Stimulated activated naive CD8-positive, alpha-beta T cell treated with anti-CD3 and anti-CD28 coated beads, Interleukin-15, amount 100 ng/mL, for 72 hours (primary cell): Measurements from ENCODE around the gene LSS.
"Not testable (repeated sequence)": the region's sequence is repeated elsewhere in the genome, so short reads cannot be mapped to it uniquely, and the experiment has no call there.

Source experiments
- ATAC-seq: fragments of 150-1000 bp; cut with Tn5 transposase; 2 replicates; pipeline ENCODE4 v1.10.0; 2021; ENCODE audit warnings: mild to moderate bottlenecking, moderate library complexity
- DNase-seq, 2 donors: peaks; one replicate each; pipeline ENCODE4 v3.0.0; 2021 to 2022
- H3K27ac Mint-ChIP-seq, 2 donors: one replicate each; pipeline ENCODE4 v1.8.0; 2022; ENCODE audit warnings: mild to moderate bottlenecking in 2 of 2, mixed read lengths in 2 of 2, moderate library complexity in 2 of 2
- H3K27me3 Mint-ChIP-seq: one replicate; pipeline ENCODE4 v1.8.0; 2022; ENCODE audit warnings: mixed read lengths
- H3K4me1 Mint-ChIP-seq: one replicate; pipeline ENCODE4 v1.8.0; 2022; ENCODE audit warnings: mild to moderate bottlenecking, mixed read lengths
- H3K4me3 Mint-ChIP-seq, 2 donors: one replicate each; pipeline ENCODE4 v1.8.0; 2022; ENCODE audit warnings: mild to moderate bottlenecking in 2 of 2, mixed read lengths in 2 of 2, moderate library complexity in 1 of 2
- H3K9me3 Mint-ChIP-seq, 2 donors: one replicate each; pipeline ENCODE4 v1.8.0; 2022; ENCODE audit warnings: mixed read lengths in 2 of 2

Gene LSS

GRCh38 chr21:46145159-46145839, 83.3 kb downstream of the LSS start:
- ATAC-seq (peak; percentile 41), DNase-seq (no peak)
- Mint-ChIP-seq H3K4me1 (peaks cover 34% of the 10 kb centered on the region), H3K4me3 (no peak overlapping the region), H3K27me3 (peaks cover 4% of the 10 kb centered on the region), H3K27ac (no peak overlapping the region), H3K9me3 (no peaks in the 10 kb centered on the region)

- Mint-ChIP-seq H3K4me1 (peaks cover 34% of the 10 kb centered on the region), H3K9me3 (no peaks in the 10 kb centered on the region), H3K4me3 (peak overlapping the region; percentile 47 to 67), H3K27ac (peak overlapping the region in 1 of 2 donors; percentile 88), H3K27me3 (peaks cover 12% of the 10 kb centered on the region)
- no peak for ATAC-seq
- DNase-seq, result no peak
Measured at GRCh38 chr21:46144464-46145070, 84.0 kb downstream of the LSS start.

GRCh38 chr21:46142582-46143473, 85.7 kb downstream of the LSS start:
- H3K4me3 Mint-ChIP-seq, result no peak overlapping the region
- peak in 1 of 2 donors; percentile 38 for DNase-seq
- H3K27ac Mint-ChIP-seq, result no peak overlapping the region
- peaks cover 34% of the 10 kb centered on the region for H3K4me1 Mint-ChIP-seq
- H3K27me3 Mint-ChIP-seq, result peaks cover 19% of the 10 kb centered on the region
- ATAC-seq, result no peak
- H3K9me3 Mint-ChIP-seq, result no peaks in the 10 kb centered on the region

GRCh38 chr21:46141767-46142581, 86.6 kb downstream of the LSS start:
- no peak for DNase-seq
- Mint-ChIP-seq H3K27ac (no peak overlapping the region), H3K27me3 (peaks cover 22% of the 10 kb centered on the region), H3K9me3 (no peaks in the 10 kb centered on the region), H3K4me3 (no peak overlapping the region), H3K4me1 (peaks cover 34% of the 10 kb centered on the region)
- no peak for ATAC-seq

- H3K9me3 Mint-ChIP-seq, DNase-seq, ATAC-seq, H3K4me3 Mint-ChIP-seq, H3K27ac Mint-ChIP-seq: not testable (repeated sequence)
- peaks cover 34% of the 10 kb centered on the region for H3K4me1 Mint-ChIP-seq
- H3K27me3 Mint-ChIP-seq, result peaks cover 22% of the 10 kb centered on the region
Measured at GRCh38 chr21:46140352-46141003, 88.1 kb downstream of the LSS start.

- no peak for DNase-seq
- Mint-ChIP-seq H3K27ac (no peak overlapping the region), H3K9me3 (no peaks in the 10 kb centered on the region), H3K4me1 (peaks cover 30% of the 10 kb centered on the region), H3K4me3 (no peak overlapping the region), H3K27me3 (peaks cover 22% of the 10 kb centered on the region)
- no peak for ATAC-seq
Measured at GRCh38 chr21:46139686-46140085, 88.9 kb downstream of the LSS start.

- Mint-ChIP-seq H3K4me3 (no peak overlapping the region), H3K27ac (peak overlapping the region; percentile 42 to 46), H3K9me3 (no peaks in the 10 kb centered on the region)
Measured at GRCh38 chr21:46138383-46138970, 90.1 kb downstream of the LSS start.

More at GRCh38 chr21:46138383-46138970, 90.1 kb downstream of the LSS start:
- peaks cover 18% of the 10 kb centered on the region for H3K4me1 Mint-ChIP-seq
- no peak for DNase-seq
- ATAC-seq, result no peak
- peaks cover 22% of the 10 kb centered on the region for H3K27me3 Mint-ChIP-seq
